Panc1 (cell line): ENCODE results near the gene MOXD1. TPM values are rescaled to one million over a fixed set of nuclear protein-coding genes. Genes with fewer than 3 reads are reported as not detected.
A peak's percentile ranks its signal among the peaks of the same experiment; 100 is the strongest.

Experiments
- ATAC-seq: fragments of 200-7000 bp; cut with Tn5 transposase; 2 replicates; pipeline ENCODE4 v1.9.1; 2020; ENCODE audit warnings: mild to moderate bottlenecking, moderate library complexity
- BruUV-seq: library from RNA; stranded (reverse); fragments of 400-500 nt; replicated peaks from 2 replicates; lab custom pipeline; 2021; lab: Mats Ljungman, UMichigan
- CTCF ChIA-PET: fragments of 300-600 bp; sonication (Branson Sonifier 250); formaldehyde crosslinking; loops from one replicate; lab custom pipeline; 2022; ENCODE audit warnings: antibody characterized with exemption; lab: Charles Lee
- POLR2A ChIA-PET: fragments of 300-600 bp; sonication (Branson Sonifier 250); formaldehyde crosslinking; loops from one replicate; lab custom pipeline; 2022; ENCODE audit warnings: antibody characterized with exemption; lab: Charles Lee
- DNase-seq: peaks from one replicate; pipeline ENCODE4 v3.0.0-alpha.2; 2010; ENCODE audit warnings: low read depth, low spot score
- H3K27ac ChIP-seq: 2 replicates; pipeline ENCODE4 v1.5.1; 2011; ENCODE audit warnings: mild to moderate bottlenecking, low read length, inconsistent platforms
- H3K27me3 ChIP-seq: fragments of 200-500 bp; sonication (Bioruptor generic); 2 replicates; pipeline ENCODE4 v1.6.0; 2014; ENCODE audit warnings: low read length, inconsistent platforms; ENCODE audit not compliant: control insufficient read depth, insufficient read depth
- H3K36me3 ChIP-seq: fragments of 200-500 bp; sonication (Bioruptor generic); 2 replicates; pipeline ENCODE4 v1.5.1; 2014; ENCODE audit warnings: inconsistent platforms, mild to moderate bottlenecking, low read length, moderate library complexity; ENCODE audit not compliant: control insufficient read depth, insufficient read depth
- H3K4me1 ChIP-seq: 2 replicates; pipeline ENCODE4 v1.5.1; 2011; ENCODE audit warnings: inconsistent platforms, mild to moderate bottlenecking, low read length, moderate library complexity; ENCODE audit not compliant: control insufficient read depth, insufficient read depth
- H3K4me3 ChIP-seq, 2 experiments: 2 replicates each; pipeline ENCODE4 v1.5.1; 2011 to 2012; ENCODE audit warnings: low read depth in 2 of 2, low read length in 2 of 2, mild to moderate bottlenecking in 2 of 2, inconsistent platforms in 1 of 2, moderate library complexity in 1 of 2
- H3K9me3 ChIP-seq: fragments of 200-500 bp; sonication (Bioruptor generic); 2 replicates; pipeline ENCODE4 v1.5.1; 2014; ENCODE audit warnings: low read depth, mild to moderate bottlenecking, inconsistent platforms, low read length, moderate library complexity; ENCODE audit not compliant: control insufficient read depth, insufficient read depth
- CTCF ChIP-seq: fragments of 450-650 bp; IDR thresholded peaks from 2 replicates; pipeline ENCODE4 v1.5.1; 2017; ENCODE audit warnings: mild to moderate bottlenecking
- POLR2AphosphoS5 ChIP-seq: IDR thresholded peaks from 2 replicates; pipeline ENCODE4 v1.6.1; 2012; ENCODE audit warnings: mild to moderate bottlenecking, low read depth, low read length, moderate library complexity
- SIN3A ChIP-seq: IDR thresholded peaks from 2 replicates; pipeline ENCODE4 v1.6.1; 2012; ENCODE audit warnings: low read depth, mild to moderate bottlenecking, low read length, moderate library complexity, borderline replicate concordance; ENCODE audit not compliant: insufficient read depth
- TCF7L2 ChIP-seq: IDR thresholded peaks from 2 replicates; pipeline ENCODE4 v1.6.1; 2011; ENCODE audit warnings: mild to moderate bottlenecking, low read depth, low read length, inconsistent platforms
- in situ Hi-C: cut with HindIII; loops from 2 replicates; pipeline ENCODE4 v1.10.0; 2016; ENCODE audit warnings: low sequenced_read_pairs, low pct_unique_long_range_greater_than_20kb
- intact Hi-C: fragments of 100-400 bp; cut with micrococcal nuclease; formaldehyde crosslinking; loops from one replicate; pipeline ENCODE4 v1.10.0; 2022; ENCODE audit not compliant: unreplicated experiment
- total RNA-seq: library from RNA; stranded (reverse); gene quantifications from one replicate; pipeline ENCODE4 v1.2.1, GENCODE V29; 2021; ENCODE audit not compliant: unreplicated experiment
- TF ChIP-seq, protein P1 (sequence below), 2 experiments: IDR thresholded peaks; 2 replicates each; pipeline ENCODE4 v1.6.1; 2011 to 2012; ENCODE audit warnings: low read depth in 2 of 2, control low read depth in 1 of 2, low read length in 1 of 2, mild to moderate bottlenecking in 1 of 2, moderate library complexity in 1 of 2; ENCODE audit not compliant: insufficient read depth in 1 of 2

The MOXD1 gene
- total RNA-seq, 1 experiment from 2014 or later: 0.21 TPM

DNA sequence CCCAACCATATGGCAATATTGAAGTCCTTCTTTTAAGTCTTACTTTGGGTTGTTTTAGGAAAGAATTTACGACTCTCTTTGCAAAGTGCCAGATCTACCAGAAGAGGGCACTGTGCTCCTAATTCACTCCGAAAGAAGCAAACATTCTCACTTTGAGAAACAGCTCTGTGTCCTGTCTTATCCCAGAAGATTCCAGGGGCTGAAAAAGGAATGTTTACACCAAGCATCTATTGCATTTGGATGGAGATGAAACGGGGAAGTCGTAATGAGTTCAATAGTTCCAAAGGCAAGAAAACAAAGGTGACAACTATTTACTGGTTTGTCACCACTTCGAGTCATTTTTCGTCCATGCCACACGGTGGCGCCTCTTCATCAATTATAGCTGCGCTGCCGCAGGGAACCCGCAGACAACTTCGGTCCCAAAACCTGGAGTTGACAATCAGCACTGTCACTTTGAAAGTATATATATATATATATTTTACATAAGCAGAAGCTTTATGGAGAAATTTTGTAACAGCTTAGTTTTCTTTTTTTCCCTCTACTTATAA, 121.6 kb downstream of the MOXD1 start:
- Histone ChIP-seq H3K27me3 (no peaks in the 10 kb centered on the region), H3K4me3 (peak overlapping the region; percentile 29 to 58), H3K36me3 (no peaks in the 10 kb centered on the region), H3K27ac (no peak overlapping the region), H3K9me3 (no peaks in the 10 kb centered on the region), H3K4me1 (no peaks in the 10 kb centered on the region)
- peak; percentile 86 for ATAC-seq
- CTCF ChIA-PET: interaction anchor here (0.5 to 2.9 kb wide), 20 partner anchors 8 to 365 kb away, joined by 3 to 32 read pairs (median 4); no protein-coding TSS in a partner anchor
- no TSS peak for BruUV-seq
- POLR2A ChIA-PET: no interaction called here
- intact Hi-C loops (loop anchor here (1.0 to 5.0 kb wide), 3 partner anchors 19 to 357 kb away; no protein-coding TSS in a partner anchor), in situ Hi-C loops (no loop called here)
- TF ChIP-seq POLR2AphosphoS5 (no peak), CTCF (peak; percentile 94)
- peak; percentile 72 for DNase-seq

- POLR2A ChIA-PET: no interaction called here
- H3K36me3 ChIP-seq: no peaks in the 10 kb centered on the region
- intact Hi-C loops (loop anchor here (5.0 kb wide), 1 partner anchor 353 kb away; no protein-coding TSS in a partner anchor), in situ Hi-C loops (no loop called here)
- no TSS peak for BruUV-seq
- no peak overlapping the region for H3K27ac ChIP-seq
- CTCF ChIA-PET: no interaction called here
- H3K9me3 ChIP-seq: no peaks in the 10 kb centered on the region
- no peaks in the 10 kb centered on the region for H3K27me3 ChIP-seq
- DNase-seq (no peak), ATAC-seq (no peak)
- no peak for TF ChIP-seq SIN3A
- no peak for TF ChIP-seq CTCF
- TF ChIP-seq, protein P1, sequence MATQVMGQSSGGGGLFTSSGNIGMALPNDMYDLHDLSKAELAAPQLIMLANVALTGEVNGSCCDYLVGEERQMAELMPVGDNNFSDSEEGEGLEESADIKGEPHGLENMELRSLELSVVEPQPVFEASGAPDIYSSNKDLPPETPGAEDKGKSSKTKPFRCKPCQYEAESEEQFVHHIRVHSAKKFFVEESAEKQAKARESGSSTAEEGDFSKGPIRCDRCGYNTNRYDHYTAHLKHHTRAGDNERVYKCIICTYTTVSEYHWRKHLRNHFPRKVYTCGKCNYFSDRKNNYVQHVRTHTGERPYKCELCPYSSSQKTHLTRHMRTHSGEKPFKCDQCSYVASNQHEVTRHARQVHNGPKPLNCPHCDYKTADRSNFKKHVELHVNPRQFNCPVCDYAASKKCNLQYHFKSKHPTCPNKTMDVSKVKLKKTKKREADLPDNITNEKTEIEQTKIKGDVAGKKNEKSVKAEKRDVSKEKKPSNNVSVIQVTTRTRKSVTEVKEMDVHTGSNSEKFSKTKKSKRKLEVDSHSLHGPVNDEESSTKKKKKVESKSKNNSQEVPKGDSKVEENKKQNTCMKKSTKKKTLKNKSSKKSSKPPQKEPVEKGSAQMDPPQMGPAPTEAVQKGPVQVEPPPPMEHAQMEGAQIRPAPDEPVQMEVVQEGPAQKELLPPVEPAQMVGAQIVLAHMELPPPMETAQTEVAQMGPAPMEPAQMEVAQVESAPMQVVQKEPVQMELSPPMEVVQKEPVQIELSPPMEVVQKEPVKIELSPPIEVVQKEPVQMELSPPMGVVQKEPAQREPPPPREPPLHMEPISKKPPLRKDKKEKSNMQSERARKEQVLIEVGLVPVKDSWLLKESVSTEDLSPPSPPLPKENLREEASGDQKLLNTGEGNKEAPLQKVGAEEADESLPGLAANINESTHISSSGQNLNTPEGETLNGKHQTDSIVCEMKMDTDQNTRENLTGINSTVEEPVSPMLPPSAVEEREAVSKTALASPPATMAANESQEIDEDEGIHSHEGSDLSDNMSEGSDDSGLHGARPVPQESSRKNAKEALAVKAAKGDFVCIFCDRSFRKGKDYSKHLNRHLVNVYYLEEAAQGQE (IDR thresholded peaks at IDR 0.05; ENCODE audit: insufficient read depth in 1 of 2, low read depth in 2 of 2, low read length in 1 of 2): no peak
- no peak for TF ChIP-seq TCF7L2
- no peak for TF ChIP-seq POLR2AphosphoS5
- no peak overlapping the region for H3K4me3 ChIP-seq
- H3K4me1 ChIP-seq: no peaks in the 10 kb centered on the region
Measured at GRCh38 chr6:132275066-132275970, 126.0 kb downstream of the MOXD1 start.
